K562 (cell line): ENCODE measurements around the gene RAI1. TPM values are rescaled to one million over a fixed set of nuclear protein-coding genes. Genes with fewer than 3 reads are reported as not detected.

ENCODE experiments used
- ATAC-seq: fragments of 200-7000 bp; cut with Tn5 transposase; 3 replicates; pipeline ENCODE4 v1.9.1; 2020; ENCODE audit warnings: moderate library complexity
- BruUV-seq: library from RNA; stranded (reverse); fragments of 400-500 nt; replicated peaks from 2 replicates; lab custom pipeline; 2021; lab: Mats Ljungman, UMichigan
- CTCF ChIA-PET: fragments of 300-600 bp; formaldehyde crosslinking; extraction: SDS; loops from one replicate; lab custom pipeline; 2021; ENCODE audit warnings: low intra/inter-chr PET ratio; lab: Yijun Ruan, JAX
- POLR2A ChIA-PET: fragments of 300-600, 350-650 bp; sonication (Branson Sonifier 250); formaldehyde crosslinking; extraction: SDS; loops from one replicate; lab custom pipeline; 2021; ENCODE audit warnings: antibody characterized with exemption, inconsistent platforms; lab: Yijun Ruan, JAX
- DNase-seq, 4 experiments: peaks; one replicate each; pipeline versions ENCODE4 v3.0.0 to v3.0.0-alpha.2; 2011 to 2018; ENCODE audit warnings: low spot score in 3 of 4, mixed read lengths in 3 of 4; ENCODE audit errors: extremely low read depth in 1 of 4
- FAIRE-seq: peaks from 2 replicates; lab custom pipeline; 2011; peaks lifted over from hg19 to GRCh38; lab: Jason Lieb, UNC
- H2AFZ ChIP-seq: 2 replicates; pipeline ENCODE4 v1.6.0; 2011; ENCODE audit warnings: low read depth, low read length, control low read depth, inconsistent platforms
- H3K27ac ChIP-seq: fragments of 200-600 bp; 3 replicates; pipeline ENCODE4 v1.8.0; 2011; ENCODE audit warnings: low read depth, mild to moderate bottlenecking, control low read depth, inconsistent platforms, low read length, moderate library complexity, mixed read lengths; ENCODE audit errors: extremely low read depth
- H3K27me3 ChIP-seq, 2 experiments: fragments of 300-600 bp in 1 of 2; 2 replicates in 1 of 2; 3 replicates in 1 of 2; pipeline versions ENCODE4 v1.6.0 to v1.8.0; 2011; ENCODE audit warnings: inconsistent platforms in 2 of 2, low read length in 2 of 2, mild to moderate bottlenecking in 1 of 2, mixed read lengths in 1 of 2, moderate library complexity in 1 of 2; ENCODE audit not compliant: control insufficient read depth in 2 of 2, insufficient read depth in 2 of 2
- H3K36me3 ChIP-seq: fragments of 300-600 bp; 3 replicates; pipeline ENCODE4 v1.8.0; 2011; ENCODE audit warnings: mild to moderate bottlenecking, low read length, inconsistent platforms; ENCODE audit not compliant: control insufficient read depth, insufficient read depth
- H3K4me1 ChIP-seq, 2 experiments: fragments of 200-600 bp in 1 of 2; replicated peaks in 1 of 2; 2 replicates in 1 of 2; 3 replicates in 1 of 2; pipeline versions ENCODE4 v1.5.1 to v1.8.0; 2011; ENCODE audit warnings: inconsistent platforms in 2 of 2, low read length in 2 of 2, mild to moderate bottlenecking in 1 of 2, mixed read lengths in 1 of 2, moderate library complexity in 1 of 2; ENCODE audit not compliant: control insufficient read depth in 2 of 2, insufficient read depth in 2 of 2
- H3K4me2 ChIP-seq: 2 replicates; pipeline ENCODE4 v1.6.1; 2011; ENCODE audit warnings: low read length, control low read depth, inconsistent platforms, mixed read lengths; ENCODE audit not compliant: insufficient read depth
- H3K4me3 ChIP-seq: fragments of 200-600 bp; sonication (generic), shearing (Covaris generic); 2 replicates; pipeline ENCODE4 v1.5.1; 2016; ENCODE audit warnings: control low read depth, inconsistent platforms
- H3K79me2 ChIP-seq: fragments of 200-600 bp; 3 replicates; pipeline ENCODE4 v1.8.0; 2011; ENCODE audit warnings: low read length, inconsistent platforms; ENCODE audit not compliant: control insufficient read depth, insufficient read depth
- H3K9ac ChIP-seq, 2 experiments: 2 replicates each; pipeline versions ENCODE4 v1.6.0 to v1.6.1; 2011; ENCODE audit warnings: low read depth in 2 of 2, low read length in 2 of 2, control low read depth in 1 of 2, inconsistent platforms in 1 of 2, mild to moderate bottlenecking in 1 of 2, mixed read lengths in 1 of 2; ENCODE audit not compliant: insufficient read depth in 1 of 2
- H3K9me1 ChIP-seq: one replicate; pipeline ENCODE4 v1.6.0; 2011; ENCODE audit warnings: inconsistent platforms, mild to moderate bottlenecking, low read length, moderate library complexity; ENCODE audit not compliant: control insufficient read depth, insufficient read depth
- H3K9me3 ChIP-seq: replicated peaks from 2 replicates; pipeline ENCODE4 v1.5.1; 2011; ENCODE audit warnings: low read depth, low read length, inconsistent platforms; ENCODE audit not compliant: control insufficient read depth, insufficient read depth
- H4K20me1 ChIP-seq: replicated peaks from 2 replicates; pipeline ENCODE4 v1.6.1; 2011; ENCODE audit warnings: low read length, inconsistent platforms, mixed read lengths; ENCODE audit not compliant: control insufficient read depth, insufficient read depth
- ADNP ChIP-seq: fragments of 200-800 bp; sonication (Bioruptor generic); IDR thresholded peaks from 2 replicates; pipeline ENCODE4 v1.6.1; 2016; ENCODE audit warnings: missing genetic modification characterization, missing compliant biosample characterization
- DDX20 ChIP-seq: fragments of 450-650 bp; IDR thresholded peaks from 2 replicates; pipeline ENCODE4 v1.6.1; 2016; ENCODE audit warnings: missing genetic modification characterization, low read depth, mild to moderate bottlenecking, missing compliant biosample characterization, moderate library complexity
- ELF4 ChIP-seq: fragments of 450-650 bp; formaldehyde crosslinking; IDR thresholded peaks from 2 replicates; pipeline ENCODE4 v1.4.0; 2022; ENCODE audit warnings: missing genetic modification characterization
- GABPB2 ChIP-seq: fragments of 250-450 bp; sonication (Bioruptor Pico); conservative IDR thresholded peaks from 2 replicates; pipeline ENCODE4 v1.5.1; 2021; ENCODE audit warnings: mild to moderate bottlenecking
- HDAC6 ChIP-seq: IDR thresholded peaks from 2 replicates; pipeline ENCODE4 v1.6.1; 2012; ENCODE audit warnings: low read depth, mild to moderate bottlenecking, control low read depth, inconsistent platforms, low read length, moderate library complexity
- KDM2B ChIP-seq: fragments of 250-450 bp; sonication (Bioruptor Pico); IDR thresholded peaks from 2 replicates; pipeline ENCODE4 v1.8.0; 2021; ENCODE audit warnings: mild to moderate bottlenecking, moderate library complexity
- SP1 ChIP-seq: sonication (generic); formaldehyde crosslinking; IDR thresholded peaks from 2 replicates; pipeline ENCODE4 v1.8.1; 2022; ENCODE audit warnings: mild to moderate bottlenecking, missing genetic modification reagents
- ZNF121 ChIP-seq: sonication (generic); formaldehyde crosslinking; conservative IDR thresholded peaks from 2 replicates; pipeline ENCODE4 v1.8.0; 2022; ENCODE audit warnings: missing genetic modification reagents
- ZNF347 ChIP-seq: fragments of 450-650 bp; formaldehyde crosslinking; IDR thresholded peaks from 2 replicates; pipeline ENCODE4 v1.4.0; 2020; ENCODE audit warnings: low read depth, mild to moderate bottlenecking, moderate library complexity
- ZNF41 ChIP-seq: fragments of 250-450 bp; sonication (Bioruptor Pico); conservative IDR thresholded peaks from 2 replicates; pipeline ENCODE4 v1.4.0; 2020; ENCODE audit warnings: mild to moderate bottlenecking
- WGBS: fragments of 100-300 bp; shearing (Covaris generic); methylation state at CpG from one replicate; pipeline ENCODE4 v1.1.6; 2016; ENCODE audit warnings: low coverage, mixed read lengths; ENCODE audit not compliant: insufficient coverage; ENCODE audit errors: missing lambda C conversion rate; 5-methylcytosine and 5-hydroxymethylcytosine counted together
- in situ Hi-C: fragments of 300-500 bp; cut with MboI; formaldehyde crosslinking; loops from 4 replicates; pipeline ENCODE4 v1.15.0; 2018; ENCODE audit warnings: inconsistent platforms, mixed read lengths
- intact Hi-C: fragments of 100-400 bp; cut with micrococcal nuclease; formaldehyde crosslinking; loops from 2 replicates; pipeline ENCODE4 v1.14.2; 2022
- polyA plus RNA-seq, 8 experiments: library from polyadenylated mRNA; depleted of rRNA in 4 of 8; stranded (reverse) in 5 of 8; unstranded in 3 of 8; fragments of >200 nt; fragmentation: Nextera tagmentation in 2 of 8; fragmentation: Illumina TruSeq in 1 of 8; extraction: Ambion mirVana in 2 of 8; extraction: Trizol in 1 of 8; gene quantifications; 2 replicates each; pipeline versions ENCODE4 v1.2.1 to v1.2.3, GENCODE V29; 2011 to 2014; ENCODE audit warnings: inconsistent platforms in 1 of 8, missing spikeins in 1 of 8
- total RNA-seq, 7 experiments: library from RNA; depleted of rRNA in 6 of 7; stranded (reverse); fragments of >200 nt in 6 of 7; fragmentation: Illumina TruSeq in 2 of 7; extraction: Trizol in 2 of 7; gene quantifications; 2 replicates each; pipeline versions ENCODE4 v1.2.1 to v1.2.3, GENCODE V29; 2011 to 2021; ENCODE audit warnings: low replicate concordance in 1 of 7
- TF ChIP-seq, protein P1 (sequence below): fragments of 450-650 bp; IDR thresholded peaks from 2 replicates; pipeline ENCODE4 v1.6.1; 2017; ENCODE audit warnings: antibody characterized with exemption, mild to moderate bottlenecking
- TF ChIP-seq, protein P2 (sequence below): fragments of 250-450 bp; sonication (Bioruptor Pico); IDR thresholded peaks from 2 replicates; pipeline ENCODE4 v1.4.0; 2020; ENCODE audit warnings: mild to moderate bottlenecking
- TF ChIP-seq, protein P3 (sequence below): sonication (generic); formaldehyde crosslinking; IDR thresholded peaks from 2 replicates; pipeline ENCODE4 v1.8.0; 2022; ENCODE audit warnings: missing genetic modification reagents, mild to moderate bottlenecking, borderline replicate concordance

The RAI1 gene
- total and polyA plus RNA-seq, 9 of the 15 experiments (the other 6 are each of a cell fraction or from before 2014, with no cell fraction given), result 0.68 to 19.9 (median 5.5) TPM

DNA sequence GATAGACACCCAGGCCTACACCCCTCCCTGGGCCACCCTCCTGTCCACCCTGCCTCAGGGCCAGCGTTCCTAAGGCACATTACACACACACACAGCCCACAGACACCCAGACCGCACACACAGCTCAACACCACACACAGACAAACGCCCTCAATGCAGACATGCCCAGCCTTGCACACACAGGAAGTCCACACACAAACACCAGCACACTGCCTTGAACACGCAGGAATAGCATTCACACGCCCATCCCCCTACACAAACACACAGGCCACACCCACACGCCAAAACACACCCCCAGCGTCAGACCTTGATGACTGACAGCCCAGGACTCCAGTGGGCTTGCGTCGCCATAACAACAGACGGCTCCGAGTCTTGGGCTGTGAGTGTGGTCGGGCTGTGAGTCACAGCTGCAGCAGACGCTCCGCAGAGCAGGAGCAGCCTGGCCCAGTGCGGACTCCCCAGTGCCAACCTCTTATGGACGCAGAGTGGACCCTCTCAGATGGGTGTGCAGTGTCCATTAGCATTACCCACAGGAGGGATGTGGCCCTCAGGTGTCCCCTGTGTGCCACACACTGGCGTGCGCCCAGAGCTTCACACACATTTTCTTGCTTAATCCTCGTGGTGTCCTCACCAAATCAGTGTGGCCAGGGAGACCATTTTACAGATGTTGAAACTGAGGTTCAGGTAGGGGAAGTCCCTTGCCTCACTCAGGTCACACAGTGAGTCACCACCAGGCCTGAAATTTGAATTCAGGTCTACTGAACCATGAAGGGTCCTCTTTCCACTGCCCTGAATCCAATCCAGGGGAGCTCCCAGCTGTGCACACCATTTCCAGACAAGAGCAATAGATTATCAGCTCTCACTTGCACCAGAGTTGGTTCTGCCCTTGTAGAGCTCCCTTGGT, 17.8 kb upstream of the RAI1 start:
- Histone ChIP-seq H4K20me1 (no peaks in the 10 kb centered on the region), H2AFZ (peak overlapping the region; percentile 96), H3K27me3 (no peaks in the 10 kb centered on the region), H3K36me3 (no peaks in the 10 kb centered on the region), H3K9me1 (no peaks in the 10 kb centered on the region), H3K4me3 (no peak overlapping the region), H3K9me3 (no peaks in the 10 kb centered on the region), H3K9ac (peak overlapping the region; percentile 40 to 75), H3K27ac (peak overlapping the region; percentile 25; the same call in 1 of the 3 replicates), H3K4me2 (peak overlapping the region; percentile 85), H3K79me2 (no peaks in the 10 kb centered on the region), H3K4me1 (peaks cover 9 to 21% of the 10 kb centered on the region in 2 experiments; a peak in 4 of 5 replicates)
- ATAC-seq (peak; percentile 92), FAIRE-seq (peak; percentile 92), DNase-seq (peak; percentile 83 to 86 (median 84))
- CTCF ChIA-PET, result no interaction called here
- 24% methylated on average over 17 of the region's 19 CpGs for WGBS
- in situ Hi-C loops, result no loop called here
- intact Hi-C loops, result no loop called here
- no TSS peak for BruUV-seq
- POLR2A ChIA-PET, result interaction anchor here (0.6 to 1.1 kb wide), 4 partner anchors 11 to 308 kb away, joined by 3 to 4 read pairs (median 3); no protein-coding TSS in a partner anchor
- TF ChIP-seq KDM2B (CRISPR knock-in tag), result no peak
- TF ChIP-seq ZNF347, result no peak
- TF ChIP-seq, protein P1, sequence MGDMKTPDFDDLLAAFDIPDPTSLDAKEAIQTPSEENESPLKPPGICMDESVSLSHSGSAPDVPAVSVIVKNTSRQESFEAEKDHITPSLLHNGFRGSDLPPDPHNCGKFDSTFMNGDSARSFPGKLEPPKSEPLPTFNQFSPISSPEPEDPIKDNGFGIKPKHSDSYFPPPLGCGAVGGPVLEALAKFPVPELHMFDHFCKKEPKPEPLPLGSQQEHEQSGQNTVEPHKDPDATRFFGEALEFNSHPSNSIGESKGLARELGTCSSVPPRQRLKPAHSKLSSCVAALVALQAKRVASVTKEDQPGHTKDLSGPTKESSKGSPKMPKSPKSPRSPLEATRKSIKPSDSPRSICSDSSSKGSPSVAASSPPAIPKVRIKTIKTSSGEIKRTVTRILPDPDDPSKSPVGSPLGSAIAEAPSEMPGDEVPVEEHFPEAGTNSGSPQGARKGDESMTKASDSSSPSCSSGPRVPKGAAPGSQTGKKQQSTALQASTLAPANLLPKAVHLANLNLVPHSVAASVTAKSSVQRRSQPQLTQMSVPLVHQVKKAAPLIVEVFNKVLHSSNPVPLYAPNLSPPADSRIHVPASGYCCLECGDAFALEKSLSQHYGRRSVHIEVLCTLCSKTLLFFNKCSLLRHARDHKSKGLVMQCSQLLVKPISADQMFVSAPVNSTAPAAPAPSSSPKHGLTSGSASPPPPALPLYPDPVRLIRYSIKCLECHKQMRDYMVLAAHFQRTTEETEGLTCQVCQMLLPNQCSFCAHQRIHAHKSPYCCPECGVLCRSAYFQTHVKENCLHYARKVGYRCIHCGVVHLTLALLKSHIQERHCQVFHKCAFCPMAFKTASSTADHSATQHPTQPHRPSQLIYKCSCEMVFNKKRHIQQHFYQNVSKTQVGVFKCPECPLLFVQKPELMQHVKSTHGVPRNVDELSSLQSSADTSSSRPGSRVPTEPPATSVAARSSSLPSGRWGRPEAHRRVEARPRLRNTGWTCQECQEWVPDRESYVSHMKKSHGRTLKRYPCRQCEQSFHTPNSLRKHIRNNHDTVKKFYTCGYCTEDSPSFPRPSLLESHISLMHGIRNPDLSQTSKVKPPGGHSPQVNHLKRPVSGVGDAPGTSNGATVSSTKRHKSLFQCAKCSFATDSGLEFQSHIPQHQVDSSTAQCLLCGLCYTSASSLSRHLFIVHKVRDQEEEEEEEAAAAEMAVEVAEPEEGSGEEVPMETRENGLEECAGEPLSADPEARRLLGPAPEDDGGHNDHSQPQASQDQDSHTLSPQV, result no peak
- TF ChIP-seq, protein P2, sequence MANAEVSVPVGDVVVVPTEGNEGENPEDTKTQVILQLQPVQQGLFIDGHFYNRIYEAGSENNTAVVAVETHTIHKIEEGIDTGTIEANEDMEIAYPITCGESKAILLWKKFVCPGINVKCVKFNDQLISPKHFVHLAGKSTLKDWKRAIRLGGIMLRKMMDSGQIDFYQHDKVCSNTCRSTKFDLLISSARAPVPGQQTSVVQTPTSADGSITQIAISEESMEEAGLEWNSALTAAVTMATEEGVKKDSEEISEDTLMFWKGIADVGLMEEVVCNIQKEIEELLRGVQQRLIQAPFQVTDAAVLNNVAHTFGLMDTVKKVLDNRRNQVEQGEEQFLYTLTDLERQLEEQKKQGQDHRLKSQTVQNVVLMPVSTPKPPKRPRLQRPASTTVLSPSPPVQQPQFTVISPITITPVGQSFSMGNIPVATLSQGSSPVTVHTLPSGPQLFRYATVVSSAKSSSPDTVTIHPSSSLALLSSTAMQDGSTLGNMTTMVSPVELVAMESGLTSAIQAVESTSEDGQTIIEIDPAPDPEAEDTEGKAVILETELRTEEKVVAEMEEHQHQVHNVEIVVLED, result no peak
- no peak for TF ChIP-seq ZNF121
- peak; percentile 81 for TF ChIP-seq ADNP
- TF ChIP-seq ELF4, result 0 out of 2 replicates have a peak, but pooled peaks have one; percentile 11
- TF ChIP-seq, protein P3, sequence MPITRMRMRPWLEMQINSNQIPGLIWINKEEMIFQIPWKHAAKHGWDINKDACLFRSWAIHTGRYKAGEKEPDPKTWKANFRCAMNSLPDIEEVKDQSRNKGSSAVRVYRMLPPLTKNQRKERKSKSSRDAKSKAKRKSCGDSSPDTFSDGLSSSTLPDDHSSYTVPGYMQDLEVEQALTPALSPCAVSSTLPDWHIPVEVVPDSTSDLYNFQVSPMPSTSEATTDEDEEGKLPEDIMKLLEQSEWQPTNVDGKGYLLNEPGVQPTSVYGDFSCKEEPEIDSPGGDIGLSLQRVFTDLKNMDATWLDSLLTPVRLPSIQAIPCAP (CRISPR knock-in tag), result no peak
- TF ChIP-seq GABPB2 (CRISPR knock-in tag), result no peak
- no peak for TF ChIP-seq ZNF41 (CRISPR knock-in tag)
- TF ChIP-seq SP1 (CRISPR knock-in tag), result peak; percentile 68
- TF ChIP-seq DDX20 (tag), result no peak
- TF ChIP-seq HDAC6, result no peak
